IPS-18c (cell line): Measurements from ENCODE around the gene SLC5A1.

Experiments used
- H3K4me3 ChIP-seq: 2 replicates; pipeline ENCODE4 v1.7.0; 2013; ENCODE audit warnings: low read depth, mild to moderate bottlenecking, low read length, moderate library complexity; ENCODE audit not compliant: insufficient read depth
- H3K9me3 ChIP-seq: one replicate; pipeline ENCODE4 v1.6.1; 2013; ENCODE audit warnings: mild to moderate bottlenecking, low read length, moderate library complexity; ENCODE audit not compliant: control insufficient read depth, insufficient read depth

SLC5A1 gene

GRCh38 chr22:32075997-32076760, 33.1 kb downstream of the SLC5A1 start:
- H3K4me3 ChIP-seq, result no peak overlapping the region

GRCh38 chr22:32076761-32077084, 33.7 kb downstream of the SLC5A1 start:
- Histone ChIP-seq H3K4me3 (no peak overlapping the region), H3K9me3 (no peaks in the 10 kb centered on the region)

More at GRCh38 chr22:32075997-32076760, 33.1 kb downstream of the SLC5A1 start:
- H3K9me3 ChIP-seq, result no peaks in the 10 kb centered on the region

DNA sequence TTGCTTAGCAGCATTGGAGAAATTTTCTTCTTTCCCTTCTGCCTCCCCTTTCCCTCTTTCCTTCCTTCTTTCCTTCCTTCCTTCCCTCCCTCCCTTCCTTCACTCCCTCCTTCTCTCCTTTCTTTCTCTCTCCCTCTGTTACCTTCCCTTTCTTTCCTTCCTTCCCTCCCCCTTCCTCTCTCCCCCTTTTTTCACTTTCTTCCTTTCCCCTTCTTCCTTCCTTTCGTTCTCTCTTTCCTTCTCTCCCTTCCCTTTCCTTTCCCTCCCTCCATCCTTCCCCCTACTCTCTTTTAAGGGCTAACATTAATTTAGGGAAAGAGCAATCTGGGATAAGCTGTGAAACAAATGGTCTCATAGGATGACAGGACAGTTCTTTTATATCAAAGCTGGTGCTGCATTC, 34.1 kb downstream of the SLC5A1 start:
- Histone ChIP-seq H3K9me3 (no peaks in the 10 kb centered on the region), H3K4me3 (no peak overlapping the region)

- no peaks in the 10 kb centered on the region for H3K9me3 ChIP-seq
- no peak overlapping the region for H3K4me3 ChIP-seq
These were observed 36.3 kb downstream of the SLC5A1 start for GRCh38 chr22:32079130-32080089.

DNA sequence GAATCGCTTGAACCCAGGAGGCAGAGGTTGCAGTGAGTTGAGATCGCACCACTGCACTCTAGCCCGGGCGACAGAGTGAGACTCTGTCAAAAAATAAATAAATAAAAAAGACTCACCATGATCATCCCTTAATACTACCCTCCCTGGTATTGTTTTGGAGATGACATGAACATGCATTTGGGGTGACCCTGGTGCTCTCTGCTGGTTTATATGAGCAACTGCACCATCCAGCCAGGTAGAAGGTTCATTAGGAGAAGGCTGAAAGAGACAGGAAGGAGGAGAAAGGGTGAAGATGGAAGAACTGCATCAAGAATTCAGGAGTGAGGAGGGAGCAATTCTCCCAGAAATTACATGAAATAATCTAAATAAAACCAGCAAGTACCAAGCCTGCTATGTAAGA, 37.8 kb downstream of the SLC5A1 start:
- H3K9me3 ChIP-seq, result no peaks in the 10 kb centered on the region
- H3K4me3 ChIP-seq, result no peak overlapping the region

DNA sequence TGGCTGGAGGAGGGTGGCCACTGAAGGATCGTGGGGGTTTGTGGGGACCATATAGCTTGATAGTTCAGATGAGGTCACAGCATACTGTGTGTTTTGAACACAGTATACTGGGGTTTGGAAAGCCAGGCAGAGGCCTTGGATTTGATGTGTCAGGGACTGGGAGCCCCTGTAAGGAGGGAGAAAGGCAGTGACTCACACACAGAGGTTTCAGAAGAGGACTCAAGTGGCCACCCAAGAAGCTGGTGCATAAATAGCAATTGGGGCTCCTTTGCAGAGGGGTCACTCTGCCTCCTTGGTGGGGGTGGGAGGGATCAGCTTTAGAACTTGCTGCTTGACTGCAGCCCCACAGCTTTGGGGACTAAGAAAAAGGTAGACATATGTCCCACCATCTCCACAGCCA, 39.3 kb downstream of the SLC5A1 start:
- no peak overlapping the region for H3K4me3 ChIP-seq
- no peaks in the 10 kb centered on the region for H3K9me3 ChIP-seq

DNA sequence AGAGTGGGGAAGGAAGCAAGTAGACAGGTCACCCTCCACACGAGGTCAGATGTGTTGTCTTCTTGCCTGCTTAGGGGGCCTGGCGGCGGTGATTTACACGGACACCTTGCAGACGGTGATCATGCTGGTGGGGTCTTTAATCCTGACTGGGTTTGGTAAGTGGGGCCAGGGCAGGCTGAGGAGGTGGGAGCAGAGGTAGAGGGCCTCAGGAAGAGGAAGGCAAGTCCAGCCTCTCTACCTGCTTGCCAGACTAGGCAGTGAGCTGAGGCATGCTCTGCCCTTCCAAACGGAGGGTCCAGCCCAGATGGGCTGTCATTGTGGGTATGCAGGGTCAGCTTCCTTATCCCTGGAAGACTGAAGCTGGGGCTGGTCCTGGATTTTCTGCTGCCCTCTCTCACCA, 39.9 kb downstream of the SLC5A1 start:
- Histone ChIP-seq H3K4me3 (no peak overlapping the region), H3K9me3 (no peaks in the 10 kb centered on the region)

DNA sequence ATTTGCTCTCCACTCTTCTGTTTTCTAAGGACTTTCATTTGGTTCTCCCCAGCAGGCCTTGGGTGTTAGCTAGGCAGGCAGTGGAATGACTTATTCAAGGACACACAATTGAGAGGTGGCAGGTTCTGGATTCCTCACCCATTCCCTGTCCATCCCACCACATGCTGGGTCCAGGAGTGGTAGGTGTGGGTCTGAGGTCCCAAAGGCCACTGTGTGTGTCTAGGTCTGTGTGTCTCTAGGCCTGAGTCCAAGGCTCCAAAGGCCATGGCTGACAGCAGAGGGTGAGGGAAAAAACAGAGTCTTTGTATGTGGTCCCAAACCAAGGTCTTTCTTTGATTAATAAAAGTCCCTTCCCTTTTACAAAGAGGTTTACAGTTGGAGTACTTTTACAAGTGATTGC, 40.8 kb downstream of the SLC5A1 start:
- no peak overlapping the region for H3K4me3 ChIP-seq
- H3K9me3 ChIP-seq, result no peaks in the 10 kb centered on the region

DNA sequence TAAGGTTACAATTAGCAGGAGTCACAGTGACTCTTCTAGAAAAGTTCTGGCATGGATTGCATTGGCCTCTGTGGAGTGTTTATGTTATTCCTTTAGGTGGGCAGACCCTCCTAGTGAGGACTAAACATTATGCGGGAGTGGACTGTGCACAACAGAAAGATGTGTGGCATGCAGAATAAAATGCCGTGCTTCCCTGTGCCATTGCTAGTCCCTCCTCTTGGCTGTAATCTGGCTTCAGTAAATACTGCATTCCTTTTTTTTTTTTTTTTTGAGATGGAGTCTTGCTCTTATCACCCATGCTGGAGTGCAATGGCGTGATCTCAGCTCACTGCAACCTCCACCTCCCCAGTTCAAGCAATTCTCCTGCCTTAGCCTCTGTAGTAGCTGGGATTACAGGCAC, 45.0 kb downstream of the SLC5A1 start:
- H3K9me3 ChIP-seq, result no peaks in the 10 kb centered on the region
- no peak overlapping the region for H3K4me3 ChIP-seq

- no peak overlapping the region for H3K4me3 ChIP-seq
- no peaks in the 10 kb centered on the region for H3K9me3 ChIP-seq
These were observed 54.0 kb downstream of the SLC5A1 start for GRCh38 chr22:32097018-32097417.

DNA sequence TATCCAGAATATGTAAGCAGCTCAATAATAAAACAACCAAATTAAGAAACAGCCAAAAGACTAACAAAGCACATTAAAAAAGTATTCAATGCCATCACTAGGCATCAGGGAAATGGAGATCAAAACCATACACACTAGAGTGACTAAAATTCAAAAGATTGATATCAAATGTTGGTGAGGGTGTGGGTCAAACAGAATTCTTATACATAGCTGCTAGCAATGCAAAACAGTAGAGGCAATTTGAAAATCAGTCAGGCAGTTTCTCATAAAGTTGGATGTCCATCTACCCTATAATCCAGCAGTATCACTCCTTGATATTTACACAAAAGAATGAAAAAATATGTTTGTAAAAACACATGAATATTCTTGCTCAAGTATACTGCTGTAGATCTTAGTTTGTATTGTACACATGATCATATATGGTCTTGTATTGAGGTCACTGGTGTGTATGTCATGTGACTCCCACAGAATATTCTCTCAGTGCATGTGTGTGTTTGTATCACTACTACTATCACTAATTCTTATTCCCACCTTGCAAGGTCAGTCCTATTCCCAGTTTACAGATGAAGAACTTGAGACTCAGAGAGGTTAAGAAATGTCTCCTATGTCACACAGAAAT, 54.9 kb downstream of the SLC5A1 start:
- H3K4me3 ChIP-seq, result no peak overlapping the region
- no peaks in the 10 kb centered on the region for H3K9me3 ChIP-seq

- Histone ChIP-seq H3K9me3 (no peaks in the 10 kb centered on the region), H3K4me3 (no peak overlapping the region)
These were observed 57.6 kb downstream of the SLC5A1 start for GRCh38 chr22:32100711-32101110.

- Histone ChIP-seq H3K4me3 (no peak overlapping the region), H3K9me3 (no peaks in the 10 kb centered on the region)
These were observed 60.7 kb downstream of the SLC5A1 start for GRCh38 chr22:32103658-32104315.

DNA sequence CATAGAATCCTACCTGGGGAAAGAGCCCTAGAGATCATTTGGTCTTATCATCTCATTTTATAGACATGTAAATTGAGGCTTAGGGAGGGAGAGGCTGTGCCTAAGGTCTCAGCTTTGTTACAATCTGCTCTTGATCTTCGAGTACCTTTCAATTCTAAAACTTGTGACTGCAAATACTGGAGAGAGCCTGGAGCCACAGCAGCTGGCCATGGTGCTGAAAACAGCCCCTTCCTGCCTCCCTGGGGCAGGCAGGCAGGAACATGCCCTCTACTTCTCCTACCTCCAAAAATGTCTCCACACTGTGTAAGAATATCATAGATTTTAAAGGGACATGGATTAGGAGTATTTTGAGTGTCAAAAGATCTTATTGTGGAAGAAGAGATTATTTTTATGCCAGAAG, 63.9 kb downstream of the SLC5A1 start:
- Histone ChIP-seq H3K4me3 (no peak overlapping the region), H3K9me3 (no peaks in the 10 kb centered on the region)

DNA sequence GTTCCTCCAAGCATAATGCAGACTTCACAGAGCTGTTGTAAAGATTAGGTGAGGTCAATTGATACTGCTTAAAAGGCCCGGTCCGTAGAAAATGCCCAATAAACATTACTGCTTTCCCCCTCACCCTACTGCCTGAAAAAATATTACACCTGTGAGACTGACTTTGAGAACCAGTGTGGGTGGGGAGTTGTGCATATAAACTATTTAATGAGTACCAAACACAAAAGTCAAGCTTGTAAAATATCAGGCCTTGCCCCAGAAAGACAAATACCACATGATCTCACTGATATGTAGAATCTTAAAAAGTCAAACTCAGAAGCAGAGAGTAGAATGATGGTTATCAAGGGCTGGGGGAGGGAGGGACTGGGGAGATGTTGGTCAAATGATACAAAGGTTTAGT, 69.3 kb downstream of the SLC5A1 start:
- Histone ChIP-seq H3K4me3 (no peak overlapping the region), H3K9me3 (no peaks in the 10 kb centered on the region)

DNA sequence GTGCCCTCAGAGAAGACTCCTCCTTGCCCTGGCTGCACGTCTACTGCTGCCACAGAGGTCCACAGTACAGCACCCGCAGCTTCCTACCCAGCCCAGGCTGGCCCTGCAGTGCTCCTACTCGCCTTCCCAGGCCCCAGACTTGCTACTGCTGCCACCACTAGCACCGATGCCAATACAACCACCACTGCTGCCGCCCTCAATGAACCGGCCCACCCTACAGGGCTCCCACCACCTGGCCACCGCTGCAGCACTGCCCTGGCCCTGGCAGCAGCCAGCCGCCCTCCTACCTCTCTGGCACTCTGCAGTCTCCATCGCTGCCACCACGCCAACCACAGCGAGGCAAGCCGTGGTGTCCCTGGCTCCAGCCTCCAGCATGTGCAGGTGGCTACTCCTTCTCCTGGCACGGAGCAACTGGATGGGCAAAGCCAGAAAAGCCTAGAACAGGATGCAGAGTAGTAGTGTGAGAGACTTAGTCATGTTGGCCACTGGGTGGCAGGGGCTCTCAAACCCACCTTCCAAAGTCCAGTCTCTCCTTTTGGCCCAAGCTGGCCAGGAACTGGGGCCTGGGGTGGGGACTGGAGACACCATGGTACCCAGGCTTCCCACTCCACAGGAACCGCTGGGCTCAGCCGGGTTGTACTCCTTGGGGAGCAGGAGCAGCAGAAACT, 76.6 kb downstream of the SLC5A1 start:
- no peak overlapping the region for H3K4me3 ChIP-seq
- no peaks in the 10 kb centered on the region for H3K9me3 ChIP-seq

DNA sequence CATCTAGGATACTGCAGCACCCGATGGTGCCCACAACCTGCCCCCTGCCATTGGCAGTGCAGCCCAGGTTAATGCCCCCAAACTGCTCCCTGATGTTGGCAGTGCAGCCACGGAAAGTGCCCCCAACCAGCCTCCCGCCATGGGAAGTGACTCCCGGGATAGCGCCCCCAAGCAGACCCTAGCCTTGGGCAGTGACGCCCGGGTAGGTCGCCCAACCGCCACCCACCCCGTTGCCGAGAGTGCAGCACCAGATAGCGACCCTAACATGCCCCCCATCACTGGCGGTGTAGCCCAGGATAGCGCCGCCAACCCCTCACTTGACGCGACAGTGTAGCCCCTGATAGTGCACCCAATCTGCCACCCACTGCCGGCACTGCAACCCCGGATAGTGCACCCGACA, 77.5 kb downstream of the SLC5A1 start:
- H3K9me3 ChIP-seq, result no peaks in the 10 kb centered on the region
- H3K4me3 ChIP-seq, result no peak overlapping the region
